HepG2 (cell line): Measurements from ENCODE around the gene NEK6. TPM values are rescaled to one million over a fixed set of nuclear protein-coding genes. Genes with fewer than 3 reads are reported as not detected.
A peak's percentile ranks its signal among the peaks of the same experiment; 100 is the strongest.

Experiments used
- ERF ChIP-seq: IDR thresholded peaks from 2 replicates; pipeline ENCODE4 v1.6.1; 2018; ENCODE audit warnings: missing biosample characterization, missing genetic modification reagents
- GABPA ChIP-seq, 2 experiments: IDR thresholded peaks; 2 replicates each; pipeline ENCODE4 v1.6.1; 2011 to 2016; ENCODE audit warnings: low read depth in 2 of 2, low read length in 1 of 2, missing biosample characterization in 1 of 2, missing genetic modification characterization in 1 of 2
- PHF21A ChIP-seq: sonication (generic); formaldehyde crosslinking; IDR thresholded peaks from 2 replicates; pipeline ENCODE4 v1.5.0; 2020; ENCODE audit warnings: mild to moderate bottlenecking, missing genetic modification reagents
- RBM39 ChIP-seq: fragments of 200-400 bp; formaldehyde crosslinking; IDR thresholded peaks from one replicate; pipeline ENCODE4 v1.6.1; 2018; ENCODE audit warnings: antibody characterized with exemption, mild to moderate bottlenecking, low read depth, low read length; ENCODE audit not compliant: poor library complexity, severe bottlenecking
- SMAD1 ChIP-seq: sonication (generic); formaldehyde crosslinking; IDR thresholded peaks from 2 replicates; pipeline ENCODE4 v1.4.0; 2020; ENCODE audit warnings: missing genetic modification reagents, low read depth, mild to moderate bottlenecking, borderline replicate concordance
- THAP11 ChIP-seq: IDR thresholded peaks from 2 replicates; pipeline ENCODE4 v1.6.1; 2016; ENCODE audit warnings: missing biosample characterization, missing genetic modification reagents
- ZFP36L2 ChIP-seq: sonication (generic); formaldehyde crosslinking; IDR thresholded peaks from 2 replicates; pipeline ENCODE4 v1.4.0; 2020; ENCODE audit warnings: missing genetic modification reagents
- ZNF12 ChIP-seq: sonication (generic); formaldehyde crosslinking; IDR thresholded peaks from 2 replicates; pipeline ENCODE4 v1.5.0; 2020; ENCODE audit warnings: missing genetic modification reagents
- ZNF264 ChIP-seq: sonication (generic); formaldehyde crosslinking; IDR thresholded peaks from 2 replicates; pipeline ENCODE4 v1.4.0; 2020; ENCODE audit warnings: missing genetic modification reagents
- ZNF674 ChIP-seq: sonication (generic); formaldehyde crosslinking; IDR thresholded peaks from 2 replicates; pipeline ENCODE4 v1.5.0; 2020; ENCODE audit warnings: low read depth, mild to moderate bottlenecking, missing genetic modification reagents
- ZNF766 ChIP-seq: sonication (generic); formaldehyde crosslinking; IDR thresholded peaks from 2 replicates; pipeline ENCODE4 v1.5.0; 2020; ENCODE audit warnings: missing genetic modification reagents, borderline replicate concordance
- ZSCAN31 ChIP-seq: sonication (generic); formaldehyde crosslinking; IDR thresholded peaks from 2 replicates; pipeline ENCODE4 v1.5.0; 2020; ENCODE audit warnings: low read depth, mild to moderate bottlenecking, missing genetic modification reagents
- polyA plus RNA-seq, 8 experiments: library from polyadenylated mRNA; depleted of rRNA in 3 of 8; stranded (reverse) in 7 of 8; unstranded in 1 of 8; fragments of >200 nt; fragmentation: Illumina TruSeq in 4 of 8; extraction: Trizol in 4 of 8; gene quantifications; 2 replicates each; pipeline versions ENCODE4 v1.2.1 to v1.2.3, GENCODE V29; 2011 to 2016; ENCODE audit warnings: low read depth in 4 of 8, missing spikeins in 1 of 8, mixed read lengths in 1 of 8; ENCODE audit not compliant: insufficient read depth in 1 of 8
- total RNA-seq, 5 experiments: library from RNA; depleted of rRNA; stranded (reverse); fragments of >200 nt; fragmentation: Illumina TruSeq; extraction: Trizol; gene quantifications; 2 replicates each; pipeline ENCODE4 v1.2.3, GENCODE V29; 2016; ENCODE audit warnings: low read depth in 1 of 5
- TF ChIP-seq, protein P1 (sequence below): sonication (generic); formaldehyde crosslinking; IDR thresholded peaks from 2 replicates; pipeline ENCODE4 v1.4.0; 2020; ENCODE audit warnings: missing genetic modification reagents
- TF ChIP-seq, protein P2 (sequence below): sonication (generic); formaldehyde crosslinking; IDR thresholded peaks from 2 replicates; pipeline ENCODE4 v1.4.0; 2020; ENCODE audit warnings: mild to moderate bottlenecking, missing genetic modification reagents
- TF ChIP-seq, protein P3 (sequence below): sonication (generic); formaldehyde crosslinking; conservative IDR thresholded peaks from 2 replicates; pipeline ENCODE4 v1.8.1; 2023; ENCODE audit warnings: missing genetic modification reagents
- TF ChIP-seq, protein P4 (sequence below): sonication (generic); formaldehyde crosslinking; IDR thresholded peaks from 2 replicates; pipeline ENCODE4 v1.4.0; 2020; ENCODE audit warnings: missing genetic modification reagents, mild to moderate bottlenecking, borderline replicate concordance
- TF ChIP-seq, protein P5 (sequence below): sonication (generic); formaldehyde crosslinking; IDR thresholded peaks from 2 replicates; pipeline ENCODE4 v1.5.0; 2020; ENCODE audit warnings: mild to moderate bottlenecking, missing genetic modification reagents, borderline replicate concordance
- TF ChIP-seq, protein P6 (sequence below): sonication (generic); formaldehyde crosslinking; IDR thresholded peaks from 2 replicates; pipeline ENCODE4 v1.8.0; 2022; ENCODE audit warnings: mild to moderate bottlenecking, missing genetic modification reagents

NEK6 gene
- total and polyA plus RNA-seq, 2 of the 13 experiments (the other 11 are each of a cell fraction or from before 2014, with no cell fraction given) = 30.4 to 119 TPM

DNA sequence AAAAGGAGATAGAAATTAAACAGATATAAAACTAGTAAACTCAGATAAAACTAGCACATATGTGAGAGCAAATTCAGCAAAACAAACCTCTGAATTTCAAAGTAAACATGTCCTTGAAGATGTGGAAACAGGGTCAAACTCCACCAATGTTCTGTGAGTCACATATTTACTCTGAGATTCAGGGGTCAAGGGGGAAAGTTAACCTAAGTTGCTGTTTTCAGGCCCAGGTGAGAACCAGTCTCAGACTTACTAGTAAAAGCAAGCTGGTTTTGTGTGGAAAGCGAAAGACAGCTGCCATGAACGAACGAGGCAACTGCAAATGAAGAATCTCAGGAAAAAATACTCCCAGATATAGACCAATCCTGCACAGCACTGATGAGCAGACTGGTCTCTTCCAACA is 128.5 kb downstream of the NEK6 start (continued):
- TF ChIP-seq, protein P1, sequence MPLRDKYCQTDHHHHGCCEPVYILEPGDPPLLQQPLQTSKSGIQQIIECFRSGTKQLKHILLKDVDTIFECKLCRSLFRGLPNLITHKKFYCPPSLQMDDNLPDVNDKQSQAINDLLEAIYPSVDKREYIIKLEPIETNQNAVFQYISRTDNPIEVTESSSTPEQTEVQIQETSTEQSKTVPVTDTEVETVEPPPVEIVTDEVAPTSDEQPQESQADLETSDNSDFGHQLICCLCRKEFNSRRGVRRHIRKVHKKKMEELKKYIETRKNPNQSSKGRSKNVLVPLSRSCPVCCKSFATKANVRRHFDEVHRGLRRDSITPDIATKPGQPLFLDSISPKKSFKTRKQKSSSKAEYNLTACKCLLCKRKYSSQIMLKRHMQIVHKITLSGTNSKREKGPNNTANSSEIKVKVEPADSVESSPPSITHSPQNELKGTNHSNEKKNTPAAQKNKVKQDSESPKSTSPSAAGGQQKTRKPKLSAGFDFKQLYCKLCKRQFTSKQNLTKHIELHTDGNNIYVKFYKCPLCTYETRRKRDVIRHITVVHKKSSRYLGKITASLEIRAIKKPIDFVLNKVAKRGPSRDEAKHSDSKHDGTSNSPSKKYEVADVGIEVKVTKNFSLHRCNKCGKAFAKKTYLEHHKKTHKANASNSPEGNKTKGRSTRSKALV (CRISPR knock-in tag) = peak; percentile 67; the same call in 1 of the 2 replicates
- TF ChIP-seq, protein P2, sequence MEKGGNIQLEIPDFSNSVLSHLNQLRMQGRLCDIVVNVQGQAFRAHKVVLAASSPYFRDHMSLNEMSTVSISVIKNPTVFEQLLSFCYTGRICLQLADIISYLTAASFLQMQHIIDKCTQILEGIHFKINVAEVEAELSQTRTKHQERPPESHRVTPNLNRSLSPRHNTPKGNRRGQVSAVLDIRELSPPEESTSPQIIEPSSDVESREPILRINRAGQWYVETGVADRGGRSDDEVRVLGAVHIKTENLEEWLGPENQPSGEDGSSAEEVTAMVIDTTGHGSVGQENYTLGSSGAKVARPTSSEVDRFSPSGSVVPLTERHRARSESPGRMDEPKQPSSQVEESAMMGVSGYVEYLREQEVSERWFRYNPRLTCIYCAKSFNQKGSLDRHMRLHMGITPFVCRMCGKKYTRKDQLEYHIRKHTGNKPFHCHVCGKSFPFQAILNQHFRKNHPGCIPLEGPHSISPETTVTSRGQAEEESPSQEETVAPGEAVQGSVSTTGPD (CRISPR knock-in tag) = no peak
- TF ChIP-seq PHF21A (CRISPR knock-in tag) (peak; percentile 74), RBM39 (no peak), ZFP36L2 (no peak), ERF (CRISPR knock-in tag) (peak; percentile 82), GABPA (IDR thresholded peaks at IDR 0.05; ENCODE audit: low read depth, low read length) (no peak), GABPA (CRISPR knock-in tag; IDR thresholded peaks at IDR 0.05; ENCODE audit: low read depth) (peak; percentile 53), ZNF674 (no peak), THAP11 (CRISPR knock-in tag) (peak; percentile 66), ZNF766 (CRISPR knock-in tag) (peak; percentile 81; the same call in 1 of the 2 replicates), ZSCAN31 (CRISPR knock-in tag) (no peak), SMAD1 (no peak), ZNF264 (CRISPR knock-in tag) (peak; percentile 77; the same call in 1 of the 2 replicates), ZNF12 (CRISPR knock-in tag) (peak; percentile 65; the same call in 1 of the 2 replicates)
- TF ChIP-seq, protein P3, sequence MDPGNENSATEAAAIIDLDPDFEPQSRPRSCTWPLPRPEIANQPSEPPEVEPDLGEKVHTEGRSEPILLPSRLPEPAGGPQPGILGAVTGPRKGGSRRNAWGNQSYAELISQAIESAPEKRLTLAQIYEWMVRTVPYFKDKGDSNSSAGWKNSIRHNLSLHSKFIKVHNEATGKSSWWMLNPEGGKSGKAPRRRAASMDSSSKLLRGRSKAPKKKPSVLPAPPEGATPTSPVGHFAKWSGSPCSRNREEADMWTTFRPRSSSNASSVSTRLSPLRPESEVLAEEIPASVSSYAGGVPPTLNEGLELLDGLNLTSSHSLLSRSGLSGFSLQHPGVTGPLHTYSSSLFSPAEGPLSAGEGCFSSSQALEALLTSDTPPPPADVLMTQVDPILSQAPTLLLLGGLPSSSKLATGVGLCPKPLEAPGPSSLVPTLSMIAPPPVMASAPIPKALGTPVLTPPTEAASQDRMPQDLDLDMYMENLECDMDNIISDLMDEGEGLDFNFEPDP (CRISPR knock-in tag) = no peak
- TF ChIP-seq, protein P4, sequence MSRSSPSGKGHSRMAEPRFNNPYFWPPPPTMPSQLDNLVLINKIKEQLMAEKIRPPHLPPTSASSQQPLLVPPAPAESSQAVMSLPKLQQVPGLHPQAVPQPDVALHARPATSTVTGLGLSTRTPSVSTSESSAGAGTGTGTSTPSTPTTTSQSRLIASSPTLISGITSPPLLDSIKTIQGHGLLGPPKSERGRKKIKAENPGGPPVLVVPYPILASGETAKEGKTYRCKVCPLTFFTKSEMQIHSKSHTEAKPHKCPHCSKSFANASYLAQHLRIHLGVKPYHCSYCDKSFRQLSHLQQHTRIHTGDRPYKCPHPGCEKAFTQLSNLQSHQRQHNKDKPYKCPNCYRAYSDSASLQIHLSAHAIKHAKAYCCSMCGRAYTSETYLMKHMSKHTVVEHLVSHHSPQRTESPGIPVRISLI = no peak
- TF ChIP-seq, protein P5, sequence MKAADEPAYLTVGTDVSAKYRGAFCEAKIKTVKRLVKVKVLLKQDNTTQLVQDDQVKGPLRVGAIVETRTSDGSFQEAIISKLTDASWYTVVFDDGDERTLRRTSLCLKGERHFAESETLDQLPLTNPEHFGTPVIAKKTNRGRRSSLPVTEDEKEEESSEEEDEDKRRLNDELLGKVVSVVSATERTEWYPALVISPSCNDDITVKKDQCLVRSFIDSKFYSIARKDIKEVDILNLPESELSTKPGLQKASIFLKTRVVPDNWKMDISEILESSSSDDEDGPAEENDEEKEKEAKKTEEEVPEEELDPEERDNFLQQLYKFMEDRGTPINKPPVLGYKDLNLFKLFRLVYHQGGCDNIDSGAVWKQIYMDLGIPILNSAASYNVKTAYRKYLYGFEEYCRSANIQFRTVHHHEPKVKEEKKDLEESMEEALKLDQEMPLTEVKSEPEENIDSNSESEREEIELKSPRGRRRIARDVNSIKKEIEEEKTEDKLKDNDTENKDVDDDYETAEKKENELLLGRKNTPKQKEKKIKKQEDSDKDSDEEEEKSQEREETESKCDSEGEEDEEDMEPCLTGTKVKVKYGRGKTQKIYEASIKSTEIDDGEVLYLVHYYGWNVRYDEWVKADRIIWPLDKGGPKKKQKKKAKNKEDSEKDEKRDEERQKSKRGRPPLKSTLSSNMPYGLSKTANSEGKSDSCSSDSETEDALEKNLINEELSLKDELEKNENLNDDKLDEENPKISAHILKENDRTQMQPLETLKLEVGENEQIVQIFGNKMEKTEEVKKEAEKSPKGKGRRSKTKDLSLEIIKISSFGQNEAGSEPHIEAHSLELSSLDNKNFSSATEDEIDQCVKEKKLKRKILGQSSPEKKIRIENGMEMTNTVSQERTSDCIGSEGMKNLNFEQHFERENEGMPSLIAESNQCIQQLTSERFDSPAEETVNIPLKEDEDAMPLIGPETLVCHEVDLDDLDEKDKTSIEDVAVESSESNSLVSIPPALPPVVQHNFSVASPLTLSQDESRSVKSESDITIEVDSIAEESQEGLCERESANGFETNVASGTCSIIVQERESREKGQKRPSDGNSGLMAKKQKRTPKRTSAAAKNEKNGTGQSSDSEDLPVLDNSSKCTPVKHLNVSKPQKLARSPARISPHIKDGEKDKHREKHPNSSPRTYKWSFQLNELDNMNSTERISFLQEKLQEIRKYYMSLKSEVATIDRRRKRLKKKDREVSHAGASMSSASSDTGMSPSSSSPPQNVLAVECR = no peak; the same call in 1 of the 2 replicates
- TF ChIP-seq, protein P6, sequence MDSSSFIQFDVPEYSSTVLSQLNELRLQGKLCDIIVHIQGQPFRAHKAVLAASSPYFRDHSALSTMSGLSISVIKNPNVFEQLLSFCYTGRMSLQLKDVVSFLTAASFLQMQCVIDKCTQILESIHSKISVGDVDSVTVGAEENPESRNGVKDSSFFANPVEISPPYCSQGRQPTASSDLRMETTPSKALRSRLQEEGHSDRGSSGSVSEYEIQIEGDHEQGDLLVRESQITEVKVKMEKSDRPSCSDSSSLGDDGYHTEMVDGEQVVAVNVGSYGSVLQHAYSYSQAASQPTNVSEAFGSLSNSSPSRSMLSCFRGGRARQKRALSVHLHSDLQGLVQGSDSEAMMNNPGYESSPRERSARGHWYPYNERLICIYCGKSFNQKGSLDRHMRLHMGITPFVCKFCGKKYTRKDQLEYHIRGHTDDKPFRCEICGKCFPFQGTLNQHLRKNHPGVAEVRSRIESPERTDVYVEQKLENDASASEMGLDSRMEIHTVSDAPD (CRISPR knock-in tag) = no peak
